Nephron (organoid): ENCODE results near the gene FAM167B.
A peak's percentile ranks its signal among the peaks of the same experiment; 100 is the strongest.

ENCODE experiments used
- H3K27ac Mint-ChIP-seq, 3 experiments: 2 replicates each; pipeline ENCODE4 v1.8.0; 2020; ENCODE audit warnings: mixed read lengths in 3 of 3, mild to moderate bottlenecking in 2 of 3, moderate library complexity in 1 of 3
- H3K27me3 Mint-ChIP-seq: 2 replicates; pipeline ENCODE4 v1.8.0; 2021; ENCODE audit warnings: low read depth, mild to moderate bottlenecking, moderate library complexity, mixed read lengths
- H3K36me3 Mint-ChIP-seq: 2 replicates; pipeline ENCODE4 v1.8.0; 2020; ENCODE audit warnings: low read depth, mixed read lengths
- H3K4me1 Mint-ChIP-seq: 2 replicates; pipeline ENCODE4 v1.8.0; 2020; ENCODE audit warnings: mixed read lengths
- H3K4me3 Mint-ChIP-seq, 3 experiments: 2 replicates each; pipeline ENCODE4 v1.8.0; 2020; ENCODE audit warnings: mild to moderate bottlenecking in 3 of 3, mixed read lengths in 3 of 3, moderate library complexity in 2 of 3
- H3K9me3 Mint-ChIP-seq: 2 replicates; pipeline ENCODE4 v1.8.0; 2020; ENCODE audit warnings: mixed read lengths
- CTCF ChIP-seq, 3 experiments: fragments of 200-600 bp; sonication (generic); IDR thresholded peaks; one replicate each; pipeline ENCODE4 v1.5.0; 2021; ENCODE audit warnings: antibody characterized with exemption in 3 of 3; ENCODE audit not compliant: unreplicated experiment in 3 of 3

The FAM167B gene

GRCh38 chr1:32231843-32232432 lies 15.1 kb upstream of the FAM167B start:
- H3K4me3 Mint-ChIP-seq, result no peak overlapping the region
- no peak for TF ChIP-seq CTCF (IDR thresholded peaks at IDR 0.05; ENCODE audit: unreplicated experiment in 3 of 3)
- H3K27me3 Mint-ChIP-seq, result no peaks in the 10 kb centered on the region
- H3K27ac Mint-ChIP-seq, result no peak overlapping the region
- H3K36me3 Mint-ChIP-seq, result peaks cover 37% of the 10 kb centered on the region
- H3K4me1 Mint-ChIP-seq, result no peaks in the 10 kb centered on the region
- H3K9me3 Mint-ChIP-seq, result no peaks in the 10 kb centered on the region

- no peak overlapping the region for H3K4me3 Mint-ChIP-seq
- no peak for TF ChIP-seq CTCF (IDR thresholded peaks at IDR 0.05; ENCODE audit: unreplicated experiment in 3 of 3)
Observed at GRCh38 chr1:32232558-32233304, 14.3 kb upstream of the FAM167B start.

GRCh38 chr1:32234792-32235191 lies 12.2 kb upstream of the FAM167B start:
- H3K4me3 Mint-ChIP-seq, result no peak overlapping the region
- H3K27me3 Mint-ChIP-seq, result no peaks in the 10 kb centered on the region
- no peak for TF ChIP-seq CTCF (IDR thresholded peaks at IDR 0.05; ENCODE audit: unreplicated experiment in 3 of 3)
- no peak overlapping the region for H3K27ac Mint-ChIP-seq
- H3K9me3 Mint-ChIP-seq, result no peaks in the 10 kb centered on the region
- H3K36me3 Mint-ChIP-seq, result peaks cover 16% of the 10 kb centered on the region
- no peaks in the 10 kb centered on the region for H3K4me1 Mint-ChIP-seq

More at GRCh38 chr1:32232558-32233304, 14.3 kb upstream of the FAM167B start:
- no peaks in the 10 kb centered on the region for H3K9me3 Mint-ChIP-seq
- peaks cover 31% of the 10 kb centered on the region for H3K36me3 Mint-ChIP-seq
- H3K4me1 Mint-ChIP-seq, result no peaks in the 10 kb centered on the region
- H3K27me3 Mint-ChIP-seq, result no peaks in the 10 kb centered on the region
- no peak overlapping the region for H3K27ac Mint-ChIP-seq

- peak overlapping the region; percentile 28 to 85 (median 77) for H3K27ac Mint-ChIP-seq
- no peak for TF ChIP-seq CTCF (IDR thresholded peaks at IDR 0.05; ENCODE audit: unreplicated experiment in 3 of 3)
- H3K4me3 Mint-ChIP-seq, result peak overlapping the region; percentile 92 to 93 (median 92)
- H3K36me3 Mint-ChIP-seq, result peaks cover 6% of the 10 kb centered on the region
- peaks cover 11% of the 10 kb centered on the region for H3K4me1 Mint-ChIP-seq
- no peaks in the 10 kb centered on the region for H3K27me3 Mint-ChIP-seq
- H3K9me3 Mint-ChIP-seq, result no peaks in the 10 kb centered on the region
Observed at GRCh38 chr1:32239337-32239736, 7.7 kb upstream of the FAM167B start.

GRCh38 chr1:32239790-32240139 lies 7.3 kb upstream of the FAM167B start:
- Mint-ChIP-seq H3K4me1 (peaks cover 11% of the 10 kb centered on the region), H3K27me3 (no peaks in the 10 kb centered on the region), H3K27ac (peak overlapping the region; percentile 77 to 85 (median 85)), H3K36me3 (peaks cover 6% of the 10 kb centered on the region), H3K9me3 (no peaks in the 10 kb centered on the region), H3K4me3 (peak overlapping the region; percentile 92 to 93 (median 92))
- TF ChIP-seq CTCF (IDR thresholded peaks at IDR 0.05; ENCODE audit: unreplicated experiment in 3 of 3), result no peak
